HEK293T (cell line): ENCODE measurements around the gene ADGRL3.

Experiments used
- CTBP1 ChIP-seq: fragments of 450-650 bp; IDR thresholded peaks from 2 replicates; pipeline ENCODE4 v1.6.1; 2016; ENCODE audit warnings: borderline replicate concordance
- NFRKB ChIP-seq: fragments of 450-650 bp; IDR thresholded peaks from 2 replicates; pipeline ENCODE4 v1.6.1; 2016; ENCODE audit warnings: mild to moderate bottlenecking, moderate library complexity
- SP1 ChIP-seq: fragments of 450-650 bp; IDR thresholded peaks from 2 replicates; pipeline ENCODE4 v1.6.1; 2017
- SUZ12 ChIP-seq: fragments of 450-650 bp; IDR thresholded peaks from 2 replicates; pipeline ENCODE4 v1.6.1; 2016; ENCODE audit warnings: mild to moderate bottlenecking
- TARDBP ChIP-seq: fragments of 450-650 bp; IDR thresholded peaks from 2 replicates; pipeline ENCODE4 v1.6.1; 2016

- TF ChIP-seq NFRKB (no peak), SP1 (no peak), CTBP1 (no peak), TARDBP (no peak), SUZ12 (no peak)
These were observed 320.0 kb downstream of the ADGRL3 start for GRCh38 chr4:61520166-61520565.
